ENCODE measurements around the gene ZFAND2B.

Gene ZFAND2B

GRCh38 chr2:219234331-219234730, 27.7 kb downstream of the ZFAND2B start:
- TF ChIP-seq REST (IDR thresholded peaks at IDR 0.05; ENCODE audit: insufficient read depth in 1 of 2, low read depth in 2 of 2, low read length in 2 of 2) (no peak), FOXP2 (optimal IDR thresholded peaks at IDR 0.05; ENCODE audit: borderline replicate concordance, extremely low read depth, extremely low read length, insufficient read depth) (no peak), TAF1 (IDR thresholded peaks at IDR 0.05; ENCODE audit: borderline replicate concordance, insufficient read depth, low read length) (no peak), POLR2AphosphoS5 (IDR thresholded peaks at IDR 0.05; ENCODE audit: low read depth, low read length) (no peak), SIN3A (IDR thresholded peaks at IDR 0.05; ENCODE audit: borderline replicate concordance, insufficient read depth, low read length) (no peak)

GRCh38 chr2:219243291-219243761, 36.7 kb downstream of the ZFAND2B start:
- TF ChIP-seq REST (IDR thresholded peaks at IDR 0.05; ENCODE audit: insufficient read depth in 1 of 2, low read depth in 2 of 2, low read length in 2 of 2) (no peak), SIN3A (IDR thresholded peaks at IDR 0.05; ENCODE audit: borderline replicate concordance, insufficient read depth, low read length) (no peak), POLR2AphosphoS5 (IDR thresholded peaks at IDR 0.05; ENCODE audit: low read depth, low read length) (no peak), TAF1 (IDR thresholded peaks at IDR 0.05; ENCODE audit: borderline replicate concordance, insufficient read depth, low read length) (no peak), FOXP2 (optimal IDR thresholded peaks at IDR 0.05; ENCODE audit: borderline replicate concordance, extremely low read depth, extremely low read length, insufficient read depth) (no peak)

- TF ChIP-seq TAF1 (IDR thresholded peaks at IDR 0.05; ENCODE audit: borderline replicate concordance, insufficient read depth, low read length) (no peak), POLR2AphosphoS5 (IDR thresholded peaks at IDR 0.05; ENCODE audit: low read depth, low read length) (no peak), SIN3A (IDR thresholded peaks at IDR 0.05; ENCODE audit: borderline replicate concordance, insufficient read depth, low read length) (no peak), REST (IDR thresholded peaks at IDR 0.05; ENCODE audit: insufficient read depth in 1 of 2, low read depth in 2 of 2, low read length in 2 of 2) (no peak), FOXP2 (optimal IDR thresholded peaks at IDR 0.05; ENCODE audit: borderline replicate concordance, extremely low read depth, extremely low read length, insufficient read depth) (no peak)
These were observed 38.2 kb downstream of the ZFAND2B start for GRCh38 chr2:219244789-219245147.

GRCh38 chr2:219245148-219245898, 38.7 kb downstream of the ZFAND2B start, which contains the start of the genes GLB1L and STK16:
Gene GLB1L (minus strand): TSS chr2:219245444. CDS start chr2:219243573, 1,871 bp downstream.
Gene STK16 (plus strand): TSS chr2:219245479. CDS start chr2:219246000, 521 bp downstream.
- TF ChIP-seq SIN3A (IDR thresholded peaks at IDR 0.05; ENCODE audit: borderline replicate concordance, insufficient read depth, low read length) (peak; percentile 60; the same call in 1 of the 2 replicates), POLR2AphosphoS5 (IDR thresholded peaks at IDR 0.05; ENCODE audit: low read depth, low read length) (peak; percentile 90), TAF1 (IDR thresholded peaks at IDR 0.05; ENCODE audit: borderline replicate concordance, insufficient read depth, low read length) (peak; percentile 59; the same call in 1 of the 2 replicates), REST (IDR thresholded peaks at IDR 0.05; ENCODE audit: insufficient read depth in 1 of 2, low read depth in 2 of 2, low read length in 2 of 2) (0 out of 4 replicates have a peak, but pooled peaks of 1 of the 2 experiments have one; percentile 17), FOXP2 (optimal IDR thresholded peaks at IDR 0.05; ENCODE audit: borderline replicate concordance, extremely low read depth, extremely low read length, insufficient read depth) (peak; percentile 73)
